ENCODE measurements around the gene ZNF304.
A peak's percentile ranks its signal among the peaks of the same experiment; 100 is the strongest.

The ZNF304 gene

GRCh38 chr19:57350877-57351805, at the start of gene ZNF304:
Gene ZNF304 (plus strand): TSS chr19:57351271. CDS start chr19:57351665, 394 bp downstream.
- peak; percentile 83 for DNase-seq

- no peak for DNase-seq
These were observed 49.0 kb upstream of the ZNF304 start for GRCh38 chr19:57302020-57302465.

GRCh38 chr19:57302727-57303401, 48.2 kb upstream of the ZNF304 start:
- no peak for DNase-seq

- no peak for DNase-seq
These were observed 46.0 kb upstream of the ZNF304 start for GRCh38 chr19:57305056-57305455.

- DNase-seq = no peak
These were observed 42.6 kb upstream of the ZNF304 start for GRCh38 chr19:57308514-57308913.

GRCh38 chr19:57310792-57311191, 40.3 kb upstream of the ZNF304 start:
- DNase-seq = no peak

GRCh38 chr19:57314146-57314545, 36.9 kb upstream of the ZNF304 start:
- no peak for DNase-seq

GRCh38 chr19:57317503-57317902, 33.6 kb upstream of the ZNF304 start:
- DNase-seq = no peak

- no peak for DNase-seq
These were observed 31.2 kb upstream of the ZNF304 start for GRCh38 chr19:57319869-57320179.

GRCh38 chr19:57320180-57321084, 30.6 kb upstream of the ZNF304 start, which contains the start of gene ZNF543:
Gene ZNF543 (plus strand): TSS chr19:57320472. CDS start chr19:57320854, 382 bp downstream.
- peak; percentile 91 for DNase-seq

GRCh38 chr19:57321116-57321515, 30.0 kb upstream of the ZNF304 start:
- no peak for DNase-seq

GRCh38 chr19:57321751-57322150, 29.3 kb upstream of the ZNF304 start:
- no peak for DNase-seq

- DNase-seq = no peak
These were observed 26.1 kb upstream of the ZNF304 start for GRCh38 chr19:57324992-57325391.

GRCh38 chr19:57327993-57328392, 23.1 kb upstream of the ZNF304 start:
- no peak for DNase-seq

GRCh38 chr19:57334191-57334590, 16.9 kb upstream of the ZNF304 start:
- no peak for DNase-seq

GRCh38 chr19:57338877-57339276, 12.2 kb upstream of the ZNF304 start:
- no peak for DNase-seq

- DNase-seq = no peak
These were observed 8.5 kb upstream of the ZNF304 start for GRCh38 chr19:57342582-57342981.

- no peak for DNase-seq
These were observed 2.9 kb upstream of the ZNF304 start for GRCh38 chr19:57348136-57348535.

GRCh38 chr19:57351867-57352266, 796 bp downstream of the ZNF304 start:
- DNase-seq = no peak

GRCh38 chr19:57355916-57356315, 4.8 kb downstream of the ZNF304 start:
- no peak for DNase-seq

- no peak for DNase-seq
These were observed 6.3 kb downstream of the ZNF304 start for GRCh38 chr19:57357406-57357805.

GRCh38 chr19:57359300-57359699, 8.2 kb downstream of the ZNF304 start:
- no peak for DNase-seq

- DNase-seq = no peak
These were observed 11.3 kb downstream of the ZNF304 start for GRCh38 chr19:57362419-57362818.
